ENCODE data around the gene CENPP.
"Not testable (repeated sequence)": the region's sequence is repeated elsewhere in the genome, so short reads cannot be mapped to it uniquely, and the experiment has no call there.

Gene CENPP

DNA sequence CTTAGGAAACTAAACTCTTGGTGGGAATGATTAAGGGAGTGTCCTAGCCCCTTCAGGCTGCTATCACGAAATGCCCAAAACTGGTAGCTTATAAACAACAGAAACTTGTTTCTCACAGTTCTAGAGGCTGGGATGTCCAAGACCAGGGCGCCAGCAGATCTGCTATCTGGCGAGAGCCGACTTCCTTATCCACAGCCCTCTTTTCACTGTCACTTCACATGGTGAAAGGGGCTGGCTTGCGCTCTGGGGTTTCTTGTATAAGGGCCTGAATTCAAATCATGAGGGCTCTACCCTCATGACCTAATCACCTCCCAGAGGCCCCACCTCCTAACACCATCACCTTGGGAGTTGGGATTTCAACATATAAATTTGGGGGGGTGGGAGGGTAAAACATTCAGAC lies 295.1 kb downstream of the CENPP start:
- Histone ChIP-seq H3K36me3 (ENCODE audit: control insufficient read depth in 1 of 2, insufficient read depth in 2 of 2, low read length in 2 of 2) (peaks cover 6 to 20% of the 10 kb centered on the region in 2 donors), H3K27me3 (ENCODE audit: low read depth, low read length) (no peaks in the 10 kb centered on the region), H3K4me1 (ENCODE audit: control insufficient read depth in 1 of 2, insufficient read depth in 2 of 2, low read length in 2 of 2) (peaks cover 16 to 36% of the 10 kb centered on the region in 2 donors), H3K9me3 (ENCODE audit: control insufficient read depth in 1 of 2, low read length in 2 of 2) (no peaks in the 10 kb centered on the region), H3K4me3 (ENCODE audit: low read depth in 1 of 2, low read length in 2 of 2) (no peak overlapping the region), H3K27ac (ENCODE audit: low read length) (no peak overlapping the region)

DNA sequence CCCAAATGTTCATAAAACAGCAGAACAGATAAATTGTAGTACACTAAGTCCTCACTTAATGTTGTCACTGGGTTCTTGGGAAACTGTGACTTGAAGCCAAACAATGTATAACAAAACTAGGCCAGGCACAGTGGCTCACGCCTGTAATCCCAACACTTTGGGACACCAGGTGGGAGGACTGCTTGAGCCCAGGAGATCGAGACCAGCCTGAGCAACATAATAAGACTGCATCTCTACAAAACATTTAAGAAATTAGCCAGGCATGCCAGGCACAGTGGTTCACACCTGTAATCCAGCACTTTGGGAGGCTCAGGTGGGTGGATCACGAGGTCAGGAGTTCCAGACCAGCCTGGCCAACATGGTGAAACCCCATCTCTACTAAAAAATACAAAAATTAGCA lies 298.2 kb downstream of the CENPP start:
- not testable (repeated sequence) for H3K4me3 ChIP-seq (ENCODE audit: low read depth in 1 of 2, low read length in 2 of 2); H3K27me3 ChIP-seq (ENCODE audit: low read depth, low read length); H3K27ac ChIP-seq (ENCODE audit: low read length); H3K9me3 ChIP-seq (ENCODE audit: control insufficient read depth in 1 of 2, low read length in 2 of 2)
- peaks cover 0 to 10% of the 10 kb centered on the region in 2 donors for H3K4me1 ChIP-seq (ENCODE audit: control insufficient read depth in 1 of 2, insufficient read depth in 2 of 2, low read length in 2 of 2)
- peaks cover 9 to 14% of the 10 kb centered on the region in 2 donors for H3K36me3 ChIP-seq (ENCODE audit: control insufficient read depth in 1 of 2, insufficient read depth in 2 of 2, low read length in 2 of 2)

DNA sequence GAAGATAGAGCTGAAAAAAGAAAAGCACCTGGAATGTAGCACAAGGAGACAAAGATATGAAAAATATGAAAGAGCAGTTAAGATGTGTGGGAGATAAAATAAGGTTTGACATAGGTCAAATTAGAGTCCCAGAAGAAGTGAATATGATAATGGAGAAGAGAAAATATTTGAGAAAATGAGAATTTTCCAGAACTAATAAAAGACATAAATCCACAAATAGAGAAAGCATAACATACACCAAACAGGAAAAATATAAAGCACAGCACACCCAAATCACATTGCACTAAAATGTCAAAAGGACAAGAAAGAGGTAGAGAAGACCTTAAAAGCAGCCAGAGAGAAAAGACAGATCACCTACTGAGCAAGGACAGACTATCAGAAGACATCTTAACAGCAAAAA lies 300.7 kb downstream of the CENPP start:
- no peaks in the 10 kb centered on the region for H3K27me3 ChIP-seq (ENCODE audit: low read depth, low read length)
- H3K4me1 ChIP-seq (ENCODE audit: control insufficient read depth in 1 of 2, insufficient read depth in 2 of 2, low read length in 2 of 2): peaks cover 0 to under 1% of the 10 kb centered on the region in 2 donors
- no peaks in the 10 kb centered on the region for H3K9me3 ChIP-seq (ENCODE audit: control insufficient read depth in 1 of 2, low read length in 2 of 2)
- H3K27ac ChIP-seq (ENCODE audit: low read length): no peak overlapping the region
- no peak overlapping the region for H3K4me3 ChIP-seq (ENCODE audit: low read depth in 1 of 2, low read length in 2 of 2)
- peaks cover 11 to 16% of the 10 kb centered on the region in 2 donors for H3K36me3 ChIP-seq (ENCODE audit: control insufficient read depth in 1 of 2, insufficient read depth in 2 of 2, low read length in 2 of 2)

DNA sequence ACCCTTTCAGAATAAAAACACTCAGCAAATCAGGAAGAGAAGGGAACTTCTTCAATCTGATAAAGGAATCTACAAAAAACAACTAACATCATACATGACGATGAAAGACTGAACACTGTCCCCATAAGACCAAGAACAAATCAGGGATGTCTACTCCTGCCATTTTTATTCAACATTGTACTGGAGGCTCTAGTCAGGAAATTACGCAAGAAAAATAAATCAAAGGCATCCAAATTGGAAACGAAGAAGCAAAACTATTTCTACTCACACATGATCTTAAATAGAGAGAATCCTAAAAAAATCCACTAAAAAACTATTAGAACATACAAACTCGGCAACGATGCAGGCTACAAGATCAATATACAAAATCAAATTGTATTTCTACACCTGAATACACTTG lies 301.9 kb downstream of the CENPP start:
- H3K4me1 ChIP-seq (ENCODE audit: control insufficient read depth in 1 of 2, insufficient read depth in 2 of 2, low read length in 2 of 2): peaks cover 0 to 8% of the 10 kb centered on the region in 2 donors
- H3K27ac ChIP-seq (ENCODE audit: low read length): no peak overlapping the region
- no peaks in the 10 kb centered on the region for H3K9me3 ChIP-seq (ENCODE audit: control insufficient read depth in 1 of 2, low read length in 2 of 2)
- H3K4me3 ChIP-seq (ENCODE audit: low read depth in 1 of 2, low read length in 2 of 2): no peak overlapping the region
- H3K27me3 ChIP-seq (ENCODE audit: low read depth, low read length): no peaks in the 10 kb centered on the region
- H3K36me3 ChIP-seq (ENCODE audit: control insufficient read depth in 1 of 2, insufficient read depth in 2 of 2, low read length in 2 of 2): peaks cover 23% of the 10 kb centered on the region in 2 donors

DNA sequence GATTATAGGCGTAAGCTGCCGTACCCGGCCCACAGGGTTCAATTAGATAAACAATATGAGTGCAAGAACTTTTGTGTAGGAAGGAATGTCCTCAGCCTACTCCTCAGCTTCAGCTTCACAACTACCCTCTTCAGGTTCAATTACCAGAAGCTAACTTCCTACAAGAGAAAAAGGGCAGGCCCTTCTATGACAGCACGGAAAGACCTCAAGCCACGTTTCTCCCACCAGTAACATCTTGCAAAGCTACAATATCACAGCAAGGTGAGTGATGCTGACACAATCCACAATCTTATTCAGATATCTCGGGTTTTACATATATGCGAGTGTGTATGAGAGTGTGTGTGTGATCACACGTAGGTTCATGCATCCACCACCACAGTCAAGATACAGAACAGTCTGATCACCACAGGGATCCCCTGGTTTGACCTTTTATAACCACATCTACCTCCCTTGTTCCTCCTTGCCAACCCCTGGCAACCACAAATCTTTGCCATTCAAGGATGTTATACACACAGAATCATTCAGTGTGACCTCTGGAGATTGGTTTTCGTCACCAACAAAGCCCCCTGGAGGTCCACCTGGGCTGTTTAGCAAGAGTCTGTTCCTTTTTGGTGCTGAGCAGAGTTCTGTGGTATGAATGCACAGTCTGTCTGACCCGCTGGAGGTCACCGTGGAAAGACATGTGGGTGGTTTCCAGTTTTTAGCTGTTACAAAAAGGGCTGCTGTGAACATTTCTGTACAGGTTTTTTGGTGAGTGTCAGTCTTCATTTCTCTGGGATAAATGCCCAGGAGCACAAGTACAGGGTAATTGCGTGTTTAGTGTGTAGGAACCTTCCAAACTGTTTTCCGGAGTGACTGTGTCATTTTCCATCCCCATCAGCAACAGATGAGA lies 305.9 kb downstream of the CENPP start:
- no peaks in the 10 kb centered on the region for H3K9me3 ChIP-seq (ENCODE audit: control insufficient read depth in 1 of 2, low read length in 2 of 2)
- H3K27ac ChIP-seq (ENCODE audit: low read length): no peak overlapping the region
- H3K4me3 ChIP-seq (ENCODE audit: low read depth in 1 of 2, low read length in 2 of 2): no peak overlapping the region
- H3K36me3 ChIP-seq (ENCODE audit: control insufficient read depth in 1 of 2, insufficient read depth in 2 of 2, low read length in 2 of 2): peaks cover 36 to 40% of the 10 kb centered on the region in 2 donors
- H3K4me1 ChIP-seq (ENCODE audit: control insufficient read depth in 1 of 2, insufficient read depth in 2 of 2, low read length in 2 of 2): peaks cover 0 to 26% of the 10 kb centered on the region in 2 donors
- H3K27me3 ChIP-seq (ENCODE audit: low read depth, low read length): no peaks in the 10 kb centered on the region

DNA sequence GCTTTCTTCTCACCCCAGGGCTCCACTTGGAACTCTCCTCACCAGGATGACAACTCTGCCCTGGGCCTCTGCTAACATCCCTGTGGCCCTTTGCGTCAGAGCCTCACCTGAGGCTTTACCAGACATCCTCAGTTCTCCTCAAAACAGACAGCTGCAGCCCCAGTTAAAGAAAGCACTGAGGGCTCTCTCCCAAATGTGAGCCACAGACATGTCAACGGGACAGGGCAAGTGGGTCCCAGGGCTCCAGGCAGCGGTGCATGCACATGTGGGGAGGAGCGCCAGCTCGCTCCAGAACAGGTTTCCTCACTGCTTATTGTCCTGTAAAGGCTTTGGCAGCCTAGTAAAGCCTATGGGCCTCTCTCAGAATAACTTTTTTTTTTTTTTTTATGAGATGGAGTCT lies 306.9 kb downstream of the CENPP start:
- H3K36me3 ChIP-seq (ENCODE audit: control insufficient read depth in 1 of 2, insufficient read depth in 2 of 2, low read length in 2 of 2): peaks cover 40 to 48% of the 10 kb centered on the region in 2 donors
- H3K4me3 ChIP-seq (ENCODE audit: low read depth in 1 of 2, low read length in 2 of 2): no peak overlapping the region
- no peaks in the 10 kb centered on the region for H3K27me3 ChIP-seq (ENCODE audit: low read depth, low read length)
- peaks cover 0 to 26% of the 10 kb centered on the region in 2 donors for H3K4me1 ChIP-seq (ENCODE audit: control insufficient read depth in 1 of 2, insufficient read depth in 2 of 2, low read length in 2 of 2)
- H3K27ac ChIP-seq (ENCODE audit: low read length): no peak overlapping the region
- no peaks in the 10 kb centered on the region for H3K9me3 ChIP-seq (ENCODE audit: control insufficient read depth in 1 of 2, low read length in 2 of 2)

DNA sequence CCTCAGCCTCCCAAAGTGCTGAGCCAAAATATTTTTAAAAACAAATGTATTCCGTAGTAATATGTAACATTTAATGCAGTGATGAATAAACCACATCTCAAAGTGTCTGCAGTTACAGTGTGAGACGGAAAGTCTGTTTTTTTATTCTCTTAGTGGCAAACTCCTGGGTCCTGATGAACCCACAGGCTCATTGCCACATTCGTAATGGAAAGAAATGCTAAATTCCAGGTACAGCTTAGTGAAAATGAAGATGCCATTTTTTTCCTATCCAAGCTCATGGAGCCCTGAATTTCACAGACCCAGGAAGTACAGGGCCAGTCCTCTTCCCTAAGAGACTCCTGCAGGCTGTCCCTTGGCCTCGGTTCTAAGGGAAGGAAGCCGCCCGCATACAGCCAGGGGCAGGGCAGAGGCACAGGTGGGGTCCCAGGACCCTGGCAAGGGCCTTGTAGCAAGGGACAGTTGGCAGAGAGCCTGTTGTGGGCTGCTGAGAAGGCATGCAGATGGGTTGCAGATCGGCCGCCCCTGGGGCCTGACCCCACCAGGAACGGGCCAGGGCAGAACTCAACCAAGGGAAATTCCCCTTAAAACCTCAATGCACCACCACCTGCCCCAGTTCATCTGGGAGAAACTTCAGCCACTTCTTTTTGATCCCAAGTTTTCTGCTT lies 308.0 kb downstream of the CENPP start:
- Histone ChIP-seq H3K27me3 (ENCODE audit: low read depth, low read length) (no peaks in the 10 kb centered on the region), H3K27ac (ENCODE audit: low read length) (no peak overlapping the region), H3K4me3 (ENCODE audit: low read depth in 1 of 2, low read length in 2 of 2) (no peak overlapping the region), H3K4me1 (ENCODE audit: control insufficient read depth in 1 of 2, insufficient read depth in 2 of 2, low read length in 2 of 2) (peaks cover 0 to 26% of the 10 kb centered on the region in 2 donors), H3K36me3 (ENCODE audit: control insufficient read depth in 1 of 2, insufficient read depth in 2 of 2, low read length in 2 of 2) (peaks cover 50 to 51% of the 10 kb centered on the region in 2 donors), H3K9me3 (ENCODE audit: control insufficient read depth in 1 of 2, low read length in 2 of 2) (no peaks in the 10 kb centered on the region)

DNA sequence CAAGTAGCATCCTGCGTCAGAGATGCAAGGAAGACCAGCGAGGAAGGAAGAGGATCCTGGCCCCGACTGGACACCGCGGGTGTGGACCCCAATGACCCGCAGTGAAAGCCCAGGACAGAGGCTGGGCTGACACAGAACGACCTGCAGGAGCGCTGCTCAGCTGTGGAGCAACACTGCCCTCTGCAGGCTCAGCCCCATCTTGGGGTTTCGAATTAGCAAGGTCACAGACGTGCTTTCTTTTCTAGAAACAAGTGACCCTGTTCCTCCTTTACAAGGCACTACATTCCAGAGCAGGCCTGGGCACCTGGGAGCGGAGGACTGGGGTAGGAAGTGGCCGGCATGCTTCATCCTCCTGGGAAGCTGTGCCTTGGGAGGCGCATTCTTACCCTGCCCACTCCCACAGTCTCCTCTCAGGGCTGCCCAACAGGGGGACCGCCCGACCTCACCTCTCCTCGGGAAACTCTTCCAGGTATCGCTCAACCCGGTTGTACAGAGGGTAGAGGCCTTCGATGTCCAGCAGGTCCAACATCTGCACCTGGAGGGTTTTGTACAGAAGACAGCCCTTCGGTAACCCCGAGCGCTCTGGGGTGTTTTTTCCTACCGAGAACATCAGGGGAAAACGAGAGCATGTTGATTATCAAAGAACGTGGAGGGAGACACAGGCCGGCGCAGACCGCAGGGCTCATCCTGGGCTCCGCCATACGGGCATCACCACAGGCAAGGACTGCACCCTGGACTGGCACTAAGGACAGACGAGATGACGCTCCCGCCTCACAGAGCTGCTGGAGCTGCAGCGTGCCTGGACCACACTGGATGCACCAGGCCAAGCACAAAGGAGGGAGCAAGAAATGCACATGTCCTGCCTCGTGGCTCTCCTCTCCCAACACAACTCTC lies 309.2 kb downstream of the CENPP start:
- H3K36me3 ChIP-seq (ENCODE audit: control insufficient read depth in 1 of 2, insufficient read depth in 2 of 2, low read length in 2 of 2): peaks cover 50 to 59% of the 10 kb centered on the region in 2 donors
- H3K4me3 ChIP-seq (ENCODE audit: low read depth in 1 of 2, low read length in 2 of 2): peak overlapping the region in 1 of 2 donors; percentile 6
- no peaks in the 10 kb centered on the region for H3K27me3 ChIP-seq (ENCODE audit: low read depth, low read length)
- no peaks in the 10 kb centered on the region for H3K9me3 ChIP-seq (ENCODE audit: control insufficient read depth in 1 of 2, low read length in 2 of 2)
- no peak overlapping the region for H3K27ac ChIP-seq (ENCODE audit: low read length)
- peaks cover 0 to 26% of the 10 kb centered on the region in 2 donors for H3K4me1 ChIP-seq (ENCODE audit: control insufficient read depth in 1 of 2, insufficient read depth in 2 of 2, low read length in 2 of 2)

DNA sequence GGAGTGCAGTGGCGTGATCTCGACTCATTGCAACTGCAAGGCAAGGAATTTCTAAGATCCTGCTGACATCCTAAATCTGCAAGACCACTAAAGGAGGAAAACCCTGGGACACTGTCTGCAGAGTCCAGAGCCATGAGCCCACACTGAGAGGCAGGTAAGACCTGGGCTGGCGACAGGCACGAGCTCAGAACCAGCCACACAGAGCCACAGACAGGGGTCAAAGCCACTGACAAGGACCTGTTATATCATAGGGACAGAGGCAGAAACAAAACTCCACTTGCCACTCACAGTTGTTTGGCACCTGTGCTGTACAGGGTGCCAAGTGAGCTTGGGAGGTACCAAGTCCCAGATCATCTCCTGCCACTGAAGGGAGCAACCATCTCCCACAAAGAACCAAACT lies 310.0 kb downstream of the CENPP start:
- no peaks in the 10 kb centered on the region for H3K27me3 ChIP-seq (ENCODE audit: low read depth, low read length)
- H3K36me3 ChIP-seq (ENCODE audit: control insufficient read depth in 1 of 2, insufficient read depth in 2 of 2, low read length in 2 of 2): peaks cover 52 to 66% of the 10 kb centered on the region in 2 donors
- no peaks in the 10 kb centered on the region for H3K9me3 ChIP-seq (ENCODE audit: control insufficient read depth in 1 of 2, low read length in 2 of 2)
- H3K27ac ChIP-seq (ENCODE audit: low read length): no peak overlapping the region
- H3K4me3 ChIP-seq (ENCODE audit: low read depth in 1 of 2, low read length in 2 of 2): no peak overlapping the region
- H3K4me1 ChIP-seq (ENCODE audit: control insufficient read depth in 1 of 2, insufficient read depth in 2 of 2, low read length in 2 of 2): peaks cover 0 to 26% of the 10 kb centered on the region in 2 donors

DNA sequence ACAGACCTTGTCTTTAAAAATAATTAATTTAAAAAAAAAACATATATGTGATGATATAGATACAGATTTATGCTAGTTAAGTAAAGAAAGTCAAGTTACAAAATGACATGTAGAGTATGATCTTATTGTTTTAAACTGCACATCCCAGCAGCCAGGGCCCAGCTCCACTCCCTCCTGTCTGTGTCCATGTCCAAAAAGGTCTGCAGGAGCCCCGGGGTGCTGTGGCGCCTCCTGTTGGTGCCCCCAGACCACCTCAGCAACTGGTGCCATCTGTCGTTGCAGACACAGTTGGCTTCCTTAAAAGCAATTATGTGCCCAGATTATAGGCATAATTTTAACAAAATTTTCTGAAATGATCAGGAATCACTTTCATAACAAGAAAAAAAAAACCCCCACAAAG lies 310.9 kb downstream of the CENPP start:
- no peak overlapping the region for H3K4me3 ChIP-seq (ENCODE audit: low read depth in 1 of 2, low read length in 2 of 2)
- no peaks in the 10 kb centered on the region for H3K27me3 ChIP-seq (ENCODE audit: low read depth, low read length)
- peaks cover 0 to 25% of the 10 kb centered on the region in 2 donors for H3K4me1 ChIP-seq (ENCODE audit: control insufficient read depth in 1 of 2, insufficient read depth in 2 of 2, low read length in 2 of 2)
- peaks cover 57 to 71% of the 10 kb centered on the region in 2 donors for H3K36me3 ChIP-seq (ENCODE audit: control insufficient read depth in 1 of 2, insufficient read depth in 2 of 2, low read length in 2 of 2)
- no peak overlapping the region for H3K27ac ChIP-seq (ENCODE audit: low read length)
- no peaks in the 10 kb centered on the region for H3K9me3 ChIP-seq (ENCODE audit: control insufficient read depth in 1 of 2, low read length in 2 of 2)

DNA sequence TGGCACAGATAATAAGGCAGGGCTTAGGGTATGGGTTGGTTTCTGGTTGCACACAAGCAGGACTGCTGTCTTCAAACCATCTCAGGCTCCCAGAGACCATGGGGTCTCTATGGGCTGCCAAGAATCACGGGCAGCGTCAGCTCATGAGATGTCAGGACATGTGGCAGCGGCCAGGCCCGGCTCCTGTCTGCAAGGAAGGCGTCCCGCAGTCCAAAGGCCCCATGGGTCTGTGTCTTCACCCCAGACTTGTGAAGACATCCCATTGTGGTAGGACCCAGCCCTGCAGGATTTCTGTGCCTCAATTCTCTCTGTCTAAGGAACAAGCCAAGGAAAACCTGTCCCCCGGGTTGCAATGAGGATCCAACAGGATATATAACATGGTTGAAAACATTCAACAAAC lies 311.6 kb downstream of the CENPP start:
- peaks cover 0 to 20% of the 10 kb centered on the region in 2 donors for H3K4me1 ChIP-seq (ENCODE audit: control insufficient read depth in 1 of 2, insufficient read depth in 2 of 2, low read length in 2 of 2)
- no peaks in the 10 kb centered on the region for H3K9me3 ChIP-seq (ENCODE audit: control insufficient read depth in 1 of 2, low read length in 2 of 2)
- no peaks in the 10 kb centered on the region for H3K27me3 ChIP-seq (ENCODE audit: low read depth, low read length)

More for the DNA sequence above, 311.6 kb downstream of the CENPP start:
- peaks cover 57 to 72% of the 10 kb centered on the region in 2 donors for H3K36me3 ChIP-seq (ENCODE audit: control insufficient read depth in 1 of 2, insufficient read depth in 2 of 2, low read length in 2 of 2)
- no peak overlapping the region for H3K27ac ChIP-seq (ENCODE audit: low read length)
- no peak overlapping the region for H3K4me3 ChIP-seq (ENCODE audit: low read depth in 1 of 2, low read length in 2 of 2)
